Head of caudate nucleus (tissue), 42 donors: ENCODE measurements around the gene STOML3.

Experiments
- DNase-seq, 42 donors: peaks; one replicate each; pipeline versions ENCODE4 v3.0.0 to v3.0.0-alpha.2; 2020 to 2021; ENCODE audit warnings: mixed read lengths in 7 of 42
- intact Hi-C: fragments of 100-400 bp; cut with DNase I; formaldehyde crosslinking; loops from one replicate; pipeline ENCODE4 v1.15.0; 2022

STOML3 gene

DNA sequence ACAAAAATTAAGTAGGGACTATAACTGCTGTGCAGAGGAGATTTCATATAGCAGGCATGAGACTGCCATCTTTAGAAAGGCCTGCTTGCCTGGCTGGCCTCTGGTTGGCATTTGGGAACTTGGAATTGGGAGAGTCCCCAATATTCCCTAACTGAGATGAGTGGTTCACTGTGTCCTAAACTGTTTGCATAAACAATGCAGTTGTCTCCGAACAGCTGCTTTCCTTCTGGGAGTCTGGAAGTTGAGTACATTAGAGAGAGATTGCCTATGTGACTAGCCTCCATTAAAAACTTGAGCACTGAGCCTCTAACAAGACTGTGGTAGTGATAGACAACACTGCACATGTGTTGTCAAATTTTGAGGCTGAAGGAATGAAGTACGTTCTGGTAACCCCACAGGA lies 47.4 kb downstream of the STOML3 start:
- intact Hi-C loops: no loop called here
- DNase-seq: no peak

- intact Hi-C loops: no loop called here
- DNase-seq: no peak
Measured at GRCh38 chr13:38941353-38941945, 49.2 kb downstream of the STOML3 start.

- intact Hi-C loops: no loop called here
- DNase-seq: no peak
Measured at GRCh38 chr13:38933786-38934185, 56.8 kb downstream of the STOML3 start.

DNA sequence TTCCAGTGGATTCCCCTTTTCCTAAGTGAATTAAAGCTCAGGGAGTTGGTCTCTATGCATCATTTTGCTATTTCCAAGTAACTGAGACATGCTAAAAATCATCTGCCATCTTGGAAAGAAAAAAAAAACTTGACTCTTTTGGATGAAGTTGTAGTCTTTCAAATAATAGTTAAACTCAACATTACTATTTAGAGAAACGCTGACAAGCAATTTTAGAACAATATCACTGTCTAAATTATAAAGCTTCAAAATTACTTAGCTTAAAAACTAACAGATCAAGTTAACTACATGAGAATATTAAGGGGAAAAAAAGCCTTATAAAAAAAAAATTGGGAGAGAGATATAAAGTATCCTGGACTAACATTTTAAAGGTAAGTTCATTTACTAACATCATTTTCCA lies 68.5 kb downstream of the STOML3 start:
- intact Hi-C loops: no loop called here
- DNase-seq: no peak

DNA sequence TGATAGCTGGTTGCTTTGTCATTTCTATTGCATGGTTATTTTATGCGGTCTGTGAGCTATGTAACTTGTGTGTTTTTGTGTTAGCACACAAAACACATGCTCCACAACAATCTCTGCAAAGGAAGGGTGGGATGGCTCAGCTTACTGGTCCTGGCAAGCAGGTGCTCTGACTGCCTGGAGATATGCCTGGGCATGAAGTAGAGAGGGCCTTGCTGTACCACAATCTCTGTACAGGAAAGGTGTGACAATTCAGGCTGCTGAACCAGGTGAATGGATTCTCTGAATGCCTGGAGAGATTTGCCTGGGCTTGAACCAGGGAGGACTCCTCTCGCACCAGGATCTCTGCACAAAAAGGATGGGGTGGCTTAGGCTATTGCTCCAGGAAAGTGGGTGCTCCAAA lies 69.5 kb downstream of the STOML3 start:
- intact Hi-C loops: no loop called here

More for the DNA sequence above, 69.5 kb downstream of the STOML3 start:
- no peak for DNase-seq
